Subcutaneous abdominal adipose tissue (tissue), 5 donors: ENCODE data around the gene RANBP6.

ENCODE experiments used
- H3K27ac ChIP-seq: one replicate; pipeline ENCODE4 v1.7.0; 2013; ENCODE audit warnings: low read depth, mild to moderate bottlenecking, inconsistent platforms, low read length, moderate library complexity
- H3K27me3 ChIP-seq, 5 donors: one replicate each; pipeline ENCODE4 v1.7.0; 2013; ENCODE audit warnings: low read length in 5 of 5, inconsistent platforms in 1 of 5; ENCODE audit not compliant: control insufficient read depth in 5 of 5, insufficient read depth in 4 of 5
- H3K36me3 ChIP-seq, 5 donors: one replicate each; pipeline ENCODE4 v1.7.0; 2013; ENCODE audit warnings: low read length in 5 of 5; ENCODE audit not compliant: control insufficient read depth in 5 of 5, insufficient read depth in 5 of 5
- H3K4me1 ChIP-seq, 5 donors: one replicate each; pipeline ENCODE4 v1.7.0; 2013; ENCODE audit warnings: low read length in 5 of 5, mild to moderate bottlenecking in 3 of 5, moderate library complexity in 1 of 5; ENCODE audit not compliant: control insufficient read depth in 5 of 5, insufficient read depth in 5 of 5
- H3K4me3 ChIP-seq, 5 donors: one replicate each; pipeline ENCODE4 v1.7.0; 2013; ENCODE audit warnings: low read length in 5 of 5, low read depth in 1 of 5
- H3K9ac ChIP-seq, 5 donors: one replicate each; pipeline ENCODE4 v1.7.0; 2013; ENCODE audit warnings: low read length in 5 of 5, mild to moderate bottlenecking in 4 of 5, moderate library complexity in 3 of 5
- H3K9me3 ChIP-seq, 5 donors: one replicate each; pipeline ENCODE4 v1.7.0; 2013; ENCODE audit warnings: low read length in 5 of 5; ENCODE audit not compliant: control insufficient read depth in 5 of 5
- donor health status: healthy.
- donor health status: healthy.
- donor health status: healthy.
- donor health status: healthy.
- donor health status: healthy.

The RANBP6 gene

GRCh38 chr9:5982317-5982716 lies 33.1 kb downstream of the RANBP6 start:
- Histone ChIP-seq H3K36me3 (peaks cover 16 to 22% (median 20%) of the 10 kb centered on the region in 5 donors), H3K9me3 (no peaks in the 10 kb centered on the region), H3K27ac (no peak overlapping the region), H3K4me1 (no peaks in the 10 kb centered on the region), H3K9ac (no peak overlapping the region), H3K27me3 (no peaks in the 10 kb centered on the region), H3K4me3 (no peak overlapping the region)

- H3K4me1 ChIP-seq = peaks cover 0 to 10% (median 4%) of the 10 kb centered on the region in 5 donors
- H3K9ac ChIP-seq = no peak overlapping the region
- no peak overlapping the region for H3K27ac ChIP-seq
- no peaks in the 10 kb centered on the region for H3K27me3 ChIP-seq
- H3K9me3 ChIP-seq = no peaks in the 10 kb centered on the region
- H3K36me3 ChIP-seq = peaks cover 7 to 15% (median 12%) of the 10 kb centered on the region in 5 donors
- H3K4me3 ChIP-seq = no peak overlapping the region
These were observed 36.9 kb downstream of the RANBP6 start for GRCh38 chr9:5978523-5978922.

- no peak overlapping the region for H3K27ac ChIP-seq
- H3K36me3 ChIP-seq = peaks cover 3 to 17% (median 11%) of the 10 kb centered on the region in 5 donors
- H3K4me1 ChIP-seq = peaks cover 0 to 10% (median 4%) of the 10 kb centered on the region in 5 donors
- H3K4me3 ChIP-seq = no peak overlapping the region
- no peaks in the 10 kb centered on the region for H3K27me3 ChIP-seq
- H3K9ac ChIP-seq = peak overlapping the region in 2 of 5 donors; percentile 8 to 37
- no peaks in the 10 kb centered on the region for H3K9me3 ChIP-seq
These were observed 38.6 kb downstream of the RANBP6 start for GRCh38 chr9:5976674-5977397.

GRCh38 chr9:5971740-5972139 lies 43.7 kb downstream of the RANBP6 start:
- no peak overlapping the region for H3K4me3 ChIP-seq
- no peaks in the 10 kb centered on the region for H3K9me3 ChIP-seq
- H3K27ac ChIP-seq = no peak overlapping the region
- H3K4me1 ChIP-seq = peaks cover 0 to 5% (median 0%) of the 10 kb centered on the region in 5 donors
- no peak overlapping the region for H3K9ac ChIP-seq
- peaks cover 14 to 27% (median 19%) of the 10 kb centered on the region in 5 donors for H3K36me3 ChIP-seq
- H3K27me3 ChIP-seq = no peaks in the 10 kb centered on the region
